Osteoblast (primary cell): Measurements from ENCODE around the gene ATRN. TPM values are rescaled to one million over a fixed set of nuclear protein-coding genes. Genes with fewer than 3 reads are reported as not detected.

Experiments used
- DNase-seq: peaks from one replicate; pipeline ENCODE4 v3.0.0; 2011; ENCODE audit warnings: low spot score, mixed read lengths; ENCODE audit not compliant: insufficient read length; ENCODE audit errors: missing footprints
- H2AFZ ChIP-seq: 2 replicates; pipeline ENCODE4 v1.6.0; 2011; ENCODE audit warnings: mild to moderate bottlenecking, low read length
- H3K27ac ChIP-seq: 2 replicates; pipeline ENCODE4 v1.5.1; 2011; ENCODE audit warnings: mild to moderate bottlenecking, low read depth, low read length, moderate library complexity
- H3K27me3 ChIP-seq: 2 replicates; pipeline ENCODE4 v1.6.0; 2012; ENCODE audit warnings: mild to moderate bottlenecking, control low read depth, inconsistent platforms, low read length, moderate library complexity; ENCODE audit not compliant: insufficient read depth
- H3K36me3 ChIP-seq: 2 replicates; pipeline ENCODE4 v1.5.1; 2011; ENCODE audit warnings: mild to moderate bottlenecking, low read length, control low read depth, moderate library complexity; ENCODE audit not compliant: insufficient read depth
- H3K4me1 ChIP-seq: 2 replicates; pipeline ENCODE4 v1.5.1; 2011; ENCODE audit warnings: mild to moderate bottlenecking, low read length, control low read depth, moderate library complexity; ENCODE audit not compliant: insufficient read depth
- H3K4me2 ChIP-seq: 2 replicates; pipeline ENCODE4 v1.6.0; 2011; ENCODE audit warnings: mild to moderate bottlenecking, low read length; ENCODE audit not compliant: insufficient read depth
- H3K4me3 ChIP-seq: fragments of 200-600 bp; sonication (generic); 3 replicates; pipeline ENCODE4 v1.5.1; 2012; ENCODE audit warnings: mild to moderate bottlenecking, low read length, inconsistent platforms; ENCODE audit not compliant: insufficient read depth
- H3K79me2 ChIP-seq: 2 replicates; pipeline ENCODE4 v1.6.0; 2012; ENCODE audit warnings: mild to moderate bottlenecking, low read length, control low read depth, inconsistent platforms; ENCODE audit not compliant: insufficient read depth
- H3K9me3 ChIP-seq: 2 replicates; pipeline ENCODE4 v1.5.1; 2011; ENCODE audit warnings: low read depth, low read length, control low read depth
- H4K20me1 ChIP-seq: 2 replicates; pipeline ENCODE4 v1.6.0; 2012; ENCODE audit warnings: mild to moderate bottlenecking, low read length, control low read depth; ENCODE audit not compliant: insufficient read depth
- total RNA-seq: library from RNA; depleted of rRNA; stranded (reverse); fragments of >200 nt; gene quantifications from 2 replicates; pipeline ENCODE4 v1.2.3, GENCODE V29; 2012
- TF ChIP-seq, protein P1 (sequence below): IDR thresholded peaks from 2 replicates; pipeline ENCODE4 v1.5.1; 2011; ENCODE audit warnings: mild to moderate bottlenecking, low read depth, low read length, moderate library complexity; ENCODE audit errors: extremely low read depth

ATRN gene
- total RNA-seq, 1 donor: 48.1 TPM

DNA sequence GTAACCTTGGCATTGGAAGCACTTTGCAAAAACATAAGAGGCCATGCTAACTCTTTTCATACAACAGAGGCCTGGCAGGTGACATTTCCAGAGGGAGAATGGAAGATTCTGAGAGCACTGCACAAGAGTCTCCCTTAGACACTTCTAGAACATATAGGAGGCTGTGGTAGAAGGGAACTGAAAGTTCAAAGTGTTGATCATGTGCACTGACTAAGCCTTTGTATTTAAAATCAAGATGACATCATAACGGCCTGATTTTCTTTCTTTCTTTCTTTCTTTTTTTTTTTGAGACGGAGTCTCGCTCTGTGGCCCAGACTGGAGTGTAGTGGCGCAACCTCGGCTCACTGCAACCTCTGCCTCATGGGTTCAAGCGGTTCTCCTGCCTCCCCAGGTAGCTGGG, 36.6 kb upstream of the ATRN start:
- Histone ChIP-seq H2AFZ (no peak overlapping the region), H3K4me2 (no peak overlapping the region), H3K27ac (no peak overlapping the region), H4K20me1 (no peaks in the 10 kb centered on the region), H3K4me3 (no peak overlapping the region), H3K9me3 (no peaks in the 10 kb centered on the region), H3K79me2 (no peaks in the 10 kb centered on the region), H3K36me3 (no peaks in the 10 kb centered on the region), H3K27me3 (peaks cover 3% of the 10 kb centered on the region), H3K4me1 (peaks cover 5% of the 10 kb centered on the region)
- TF ChIP-seq, protein P1, sequence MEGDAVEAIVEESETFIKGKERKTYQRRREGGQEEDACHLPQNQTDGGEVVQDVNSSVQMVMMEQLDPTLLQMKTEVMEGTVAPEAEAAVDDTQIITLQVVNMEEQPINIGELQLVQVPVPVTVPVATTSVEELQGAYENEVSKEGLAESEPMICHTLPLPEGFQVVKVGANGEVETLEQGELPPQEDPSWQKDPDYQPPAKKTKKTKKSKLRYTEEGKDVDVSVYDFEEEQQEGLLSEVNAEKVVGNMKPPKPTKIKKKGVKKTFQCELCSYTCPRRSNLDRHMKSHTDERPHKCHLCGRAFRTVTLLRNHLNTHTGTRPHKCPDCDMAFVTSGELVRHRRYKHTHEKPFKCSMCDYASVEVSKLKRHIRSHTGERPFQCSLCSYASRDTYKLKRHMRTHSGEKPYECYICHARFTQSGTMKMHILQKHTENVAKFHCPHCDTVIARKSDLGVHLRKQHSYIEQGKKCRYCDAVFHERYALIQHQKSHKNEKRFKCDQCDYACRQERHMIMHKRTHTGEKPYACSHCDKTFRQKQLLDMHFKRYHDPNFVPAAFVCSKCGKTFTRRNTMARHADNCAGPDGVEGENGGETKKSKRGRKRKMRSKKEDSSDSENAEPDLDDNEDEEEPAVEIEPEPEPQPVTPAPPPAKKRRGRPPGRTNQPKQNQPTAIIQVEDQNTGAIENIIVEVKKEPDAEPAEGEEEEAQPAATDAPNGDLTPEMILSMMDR: no peak
- DNase-seq: no peak

DNA sequence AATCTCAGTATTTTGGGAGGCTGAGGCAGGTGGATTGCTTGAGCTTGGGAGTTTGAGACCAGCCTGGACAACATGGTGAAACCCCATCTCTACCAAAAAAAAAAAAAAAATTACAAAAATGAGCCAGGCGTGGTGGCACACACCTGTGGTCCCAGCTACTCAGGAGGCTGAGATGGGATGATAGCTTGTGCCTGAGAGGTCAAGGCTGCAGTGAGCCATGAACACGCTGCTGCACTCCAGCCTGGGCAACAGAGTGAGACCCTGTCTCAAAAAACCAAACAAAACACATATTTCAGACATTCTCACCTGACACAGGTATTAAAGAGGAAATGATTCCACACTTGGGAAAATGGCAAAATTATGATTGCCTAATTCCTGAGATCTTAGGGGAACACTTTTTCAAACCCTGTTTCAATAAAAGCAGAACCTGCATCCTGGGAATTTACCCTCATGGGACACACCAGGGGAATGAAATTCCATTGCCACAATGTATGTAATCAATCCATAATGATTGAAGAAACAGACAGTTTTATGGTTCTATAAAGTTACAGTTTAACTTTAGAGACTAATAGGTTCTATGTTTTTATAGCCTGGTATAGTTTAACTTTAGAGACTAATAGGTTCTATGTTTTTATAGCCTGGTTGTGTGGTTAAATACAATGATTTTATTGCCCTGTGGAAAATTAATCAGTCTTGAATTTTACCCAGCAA, 33.8 kb upstream of the ATRN start:
- Histone ChIP-seq H4K20me1 (no peaks in the 10 kb centered on the region), H3K36me3 (no peaks in the 10 kb centered on the region)
- TF ChIP-seq, protein P1: no peak

GRCh38 chr20:3446779-3447178, 24.0 kb upstream of the ATRN start:
- H3K27me3 ChIP-seq: peaks cover 13% of the 10 kb centered on the region
- no peaks in the 10 kb centered on the region for H3K4me1 ChIP-seq
- H4K20me1 ChIP-seq: no peaks in the 10 kb centered on the region
- no peaks in the 10 kb centered on the region for H3K36me3 ChIP-seq
- H3K79me2 ChIP-seq: no peaks in the 10 kb centered on the region
- H3K4me3 ChIP-seq: no peak overlapping the region
- H3K9me3 ChIP-seq: no peaks in the 10 kb centered on the region
- TF ChIP-seq, protein P1: no peak
- H3K27ac ChIP-seq: no peak overlapping the region
- no peak overlapping the region for H2AFZ ChIP-seq
- no peak for DNase-seq
- no peak overlapping the region for H3K4me2 ChIP-seq

More for the DNA sequence above, 33.8 kb upstream of the ATRN start:
- Histone ChIP-seq H3K79me2 (no peaks in the 10 kb centered on the region), H3K27me3 (peaks cover 3% of the 10 kb centered on the region), H3K27ac (no peak overlapping the region), H3K4me3 (no peak overlapping the region), H3K4me1 (no peaks in the 10 kb centered on the region), H3K9me3 (no peaks in the 10 kb centered on the region), H2AFZ (no peak overlapping the region), H3K4me2 (no peak overlapping the region)
- no peak for DNase-seq

GRCh38 chr20:3447321-3447720, 23.5 kb upstream of the ATRN start:
- Histone ChIP-seq H3K4me1 (no peaks in the 10 kb centered on the region), H3K4me2 (no peak overlapping the region), H3K36me3 (no peaks in the 10 kb centered on the region), H4K20me1 (no peaks in the 10 kb centered on the region), H3K9me3 (no peaks in the 10 kb centered on the region), H3K79me2 (no peaks in the 10 kb centered on the region), H3K4me3 (no peak overlapping the region), H3K27ac (no peak overlapping the region), H3K27me3 (peaks cover 15% of the 10 kb centered on the region), H2AFZ (no peak overlapping the region)
- DNase-seq: no peak
- TF ChIP-seq, protein P1: no peak
